HepG2 (cell line): ENCODE measurements around the gene RPS6KA2. TPM values are rescaled to one million over a fixed set of nuclear protein-coding genes. Genes with fewer than 3 reads are reported as not detected.

Source experiments
- ATAC-seq: fragments of 200-7000 bp; cut with Tn5 transposase; 3 replicates; pipeline ENCODE4 v1.9.1; 2020; ENCODE audit warnings: mild to moderate bottlenecking, moderate library complexity
- BruUV-seq: library from RNA; stranded (reverse); fragments of 400-500 nt; replicated peaks from 2 replicates; lab custom pipeline; 2021; lab: Mats Ljungman, UMichigan
- CTCF ChIA-PET: fragments of 300-600 bp; formaldehyde crosslinking; extraction: SDS; loops from one replicate; lab custom pipeline; 2021; ENCODE audit warnings: low total read pairs, inconsistent platforms, low intra/inter-chr PET ratio; lab: Yijun Ruan, JAX
- POLR2A ChIA-PET: fragments of 350-600 bp; sonication (Branson Sonifier 250); formaldehyde crosslinking; loops from one replicate; lab custom pipeline; 2020; ENCODE audit warnings: antibody characterized with exemption, inconsistent platforms; lab: Yijun Ruan, JAX
- DNase-seq: peaks from one replicate; pipeline ENCODE4 v3.0.0-alpha.2; 2015; ENCODE audit warnings: low spot score
- FAIRE-seq: peaks from 3 replicates; lab custom pipeline; 2011; peaks lifted over from hg19 to GRCh38; lab: Jason Lieb, UNC
- H2AFZ ChIP-seq: one replicate; pipeline ENCODE4 v1.6.1; 2011; ENCODE audit warnings: low read length, inconsistent platforms
- H3K27ac ChIP-seq: fragments of 300-600 bp; 3 replicates; pipeline ENCODE4 v1.8.0; 2011; ENCODE audit warnings: mixed run types, mild to moderate bottlenecking, mixed read lengths, low read length, inconsistent platforms; ENCODE audit not compliant: insufficient read depth; ENCODE audit errors: extremely low read length
- H3K27me3 ChIP-seq, 2 experiments: fragments of 200-600 bp in 1 of 2; 2 replicates in 1 of 2; 3 replicates in 1 of 2; pipeline versions ENCODE4 v1.6.0 to v1.8.0; 2011; ENCODE audit warnings: low read length in 2 of 2, mild to moderate bottlenecking in 2 of 2, moderate library complexity in 2 of 2, inconsistent platforms in 1 of 2; ENCODE audit not compliant: insufficient read depth in 2 of 2, control insufficient read depth in 1 of 2
- H3K36me3 ChIP-seq, 2 experiments: fragments of 200-600 bp in 1 of 2; replicated peaks in 1 of 2; 2 replicates in 1 of 2; 3 replicates in 1 of 2; pipeline versions ENCODE4 v1.5.1 to v1.8.0; 2011; ENCODE audit warnings: low read length in 2 of 2, inconsistent platforms in 1 of 2; ENCODE audit not compliant: insufficient read depth in 2 of 2, control insufficient read depth in 1 of 2
- H3K4me1 ChIP-seq: 2 replicates; pipeline ENCODE4 v1.5.1; 2012; ENCODE audit warnings: low read length, inconsistent platforms; ENCODE audit not compliant: insufficient read depth
- H3K4me2 ChIP-seq: 2 replicates; pipeline ENCODE4 v1.6.0; 2011; ENCODE audit warnings: low read depth, low read length, inconsistent platforms
- H3K4me3 ChIP-seq, 3 experiments: fragments of 200-600 bp in 1 of 3; sonication (generic), shearing (Covaris generic) in 1 of 3; replicated peaks in 1 of 3; 2 replicates each; pipeline ENCODE4 v1.5.1; 2011 to 2016; ENCODE audit warnings: low read length in 3 of 3, inconsistent platforms in 2 of 3, low read depth in 2 of 3, mild to moderate bottlenecking in 2 of 3, control low read depth in 1 of 3, mixed read lengths in 1 of 3; ENCODE audit not compliant: insufficient read depth in 1 of 3
- H3K79me2 ChIP-seq: one replicate; pipeline ENCODE4 v1.6.1; 2011; ENCODE audit warnings: low read length, inconsistent platforms; ENCODE audit not compliant: insufficient read depth
- H3K9ac ChIP-seq: 2 replicates; pipeline ENCODE4 v1.6.0; 2011; ENCODE audit warnings: mild to moderate bottlenecking, low read depth, low read length, inconsistent platforms; ENCODE audit not compliant: insufficient read depth
- H3K9me3 ChIP-seq: 2 replicates; pipeline ENCODE4 v1.5.1; 2012; ENCODE audit warnings: mild to moderate bottlenecking, low read length
- H4K20me1 ChIP-seq: 2 replicates; pipeline ENCODE4 v1.6.0; 2011; ENCODE audit warnings: inconsistent platforms, mild to moderate bottlenecking, low read length, moderate library complexity; ENCODE audit not compliant: insufficient read depth
- ARID3A ChIP-seq: IDR thresholded peaks from 2 replicates; pipeline ENCODE4 v1.6.1; 2012; ENCODE audit warnings: low read depth, low read length, improper control_type of control experiment
- ARID5B ChIP-seq: IDR thresholded peaks from 2 replicates; pipeline ENCODE4 v1.4.0; 2020; ENCODE audit warnings: mild to moderate bottlenecking, missing genetic modification reagents
- BRD4 ChIP-seq: sonication (generic); formaldehyde crosslinking; IDR thresholded peaks from 2 replicates; pipeline ENCODE4 v1.4.0; 2020; ENCODE audit warnings: missing genetic modification reagents
- KDM6A ChIP-seq: IDR thresholded peaks from 2 replicates; pipeline ENCODE4 v1.6.1; 2016; ENCODE audit warnings: low read depth
- PHB2 ChIP-seq: fragments of 450-650 bp; IDR thresholded peaks from 2 replicates; pipeline ENCODE4 v1.6.1; 2018; ENCODE audit not compliant: partially characterized antibody
- PRPF4 ChIP-seq: fragments of 200-400 bp; formaldehyde crosslinking; IDR thresholded peaks from 2 replicates; pipeline ENCODE4 v1.6.1; 2016; ENCODE audit warnings: low read length, low read depth; ENCODE audit not compliant: poor library complexity, severe bottlenecking
- REPIN1 ChIP-seq: sonication (generic); formaldehyde crosslinking; IDR thresholded peaks from 2 replicates; pipeline ENCODE4 v1.8.0; 2022; ENCODE audit warnings: missing genetic modification reagents, low read depth, mild to moderate bottlenecking, borderline replicate concordance
- TBX2 ChIP-seq: sonication (generic); formaldehyde crosslinking; IDR thresholded peaks from 2 replicates; pipeline ENCODE4 v1.5.0; 2020; ENCODE audit warnings: missing genetic modification reagents, mild to moderate bottlenecking, borderline replicate concordance
- ZNF280B ChIP-seq: sonication (generic); formaldehyde crosslinking; IDR thresholded peaks from 2 replicates; pipeline ENCODE4 v1.5.0; 2020; ENCODE audit warnings: missing genetic modification reagents, mild to moderate bottlenecking, borderline replicate concordance
- ZNF614 ChIP-seq: IDR thresholded peaks from 2 replicates; pipeline ENCODE4 v1.6.1; 2018; ENCODE audit warnings: missing biosample characterization, missing genetic modification reagents, inconsistent platforms, borderline replicate concordance
- WGBS: methylation state at CpG from one replicate; pipeline ENCODE4 v1.1.6; 2017; ENCODE audit warnings: low lambda C conversion rate; 5-methylcytosine and 5-hydroxymethylcytosine counted together
- in situ Hi-C: cut with HindIII; loops from 2 replicates; pipeline ENCODE4 v1.10.0; 2017; ENCODE audit warnings: low pct_unique_long_range_greater_than_20kb; ENCODE audit not compliant: extremely low pct_ligation_motif_present
- intact Hi-C: fragments of 100-400 bp; cut with micrococcal nuclease; formaldehyde crosslinking; loops from one replicate; pipeline ENCODE4 v1.10.0; 2022; ENCODE audit not compliant: unreplicated experiment
- polyA plus RNA-seq, 8 experiments: library from polyadenylated mRNA; depleted of rRNA in 3 of 8; stranded (reverse) in 7 of 8; unstranded in 1 of 8; fragments of >200 nt; fragmentation: Illumina TruSeq in 4 of 8; extraction: Trizol in 4 of 8; gene quantifications; 2 replicates each; pipeline versions ENCODE4 v1.2.1 to v1.2.3, GENCODE V29; 2011 to 2016; ENCODE audit warnings: low read depth in 4 of 8, missing spikeins in 1 of 8, mixed read lengths in 1 of 8; ENCODE audit not compliant: insufficient read depth in 1 of 8
- total RNA-seq, 5 experiments: library from RNA; depleted of rRNA; stranded (reverse); fragments of >200 nt; fragmentation: Illumina TruSeq; extraction: Trizol; gene quantifications; 2 replicates each; pipeline ENCODE4 v1.2.3, GENCODE V29; 2016; ENCODE audit warnings: low read depth in 1 of 5

Gene RPS6KA2
- total and polyA plus RNA-seq, 2 of the 13 experiments (the other 11 are each of a cell fraction or from before 2014, with no cell fraction given) = 0.22 to 0.38 TPM

GRCh38 chr6:166618866-166619761 lies 7.9 kb downstream of the RPS6KA2 start:
- Histone ChIP-seq H2AFZ (no peak overlapping the region), H3K79me2 (no peaks in the 10 kb centered on the region), H3K27me3 (peaks cover 6 to 77% of the 10 kb centered on the region in 2 experiments), H3K9me3 (no peaks in the 10 kb centered on the region), H3K27ac (no peak overlapping the region), H3K4me1 (no peaks in the 10 kb centered on the region), H4K20me1 (no peaks in the 10 kb centered on the region; the same call in 1 of the 2 replicates), H3K4me2 (no peak overlapping the region), H3K4me3 (no peak overlapping the region), H3K36me3 (no peaks in the 10 kb centered on the region), H3K9ac (no peak overlapping the region)
- POLR2A ChIA-PET = no interaction called here
- in situ Hi-C loops (no loop called here), intact Hi-C loops (no loop called here)
- DNase-seq (no peak), ATAC-seq (no peak), FAIRE-seq (no peak)
- WGBS = 54% methylated on average over 27 of the region's 27 CpGs
- CTCF ChIA-PET = no interaction called here
- BruUV-seq = no TSS peak
- TF ChIP-seq ZNF280B (CRISPR knock-in tag) (no peak), ZNF614 (CRISPR knock-in tag) (no peak), PHB2 (no peak), PRPF4 (no peak), KDM6A (CRISPR knock-in tag) (no peak), ARID3A (no peak), ARID5B (CRISPR knock-in tag) (no peak), TBX2 (CRISPR knock-in tag) (no peak), REPIN1 (CRISPR knock-in tag) (no peak), BRD4 (CRISPR knock-in tag) (no peak)
